Lower leg skin (tissue), 3 donors: ENCODE results near the gene TRMT1.

Experiments
- CTCF ChIP-seq, 3 donors: fragments of 450-650 bp; IDR thresholded peaks; one replicate each; pipeline ENCODE4 v1.5.1; 2016; ENCODE audit warnings: antibody characterized with exemption in 3 of 3, mild to moderate bottlenecking in 3 of 3, moderate library complexity in 2 of 3
- POLR2A ChIP-seq, 2 donors: fragments of 450-650 bp; IDR thresholded peaks; one replicate each; pipeline ENCODE4 v1.6.1; 2016 to 2017; ENCODE audit warnings: antibody characterized with exemption in 2 of 2, mild to moderate bottlenecking in 1 of 2, moderate library complexity in 1 of 2

GRCh38 chr19:13066933-13067807 is 49.4 kb downstream of the TRMT1 start:
- TF ChIP-seq POLR2A (IDR thresholded peaks at IDR 0.05) = no peak
- TF ChIP-seq CTCF (IDR thresholded peaks at IDR 0.05) = no peak
